ENCODE measurements around the gene OR1K1. TPM values are rescaled to one million over a fixed set of nuclear protein-coding genes. Genes with fewer than 3 reads are reported as not detected.

OR1K1 gene
- total RNA-seq, 1 donor from 2014 or later = not detected

DNA sequence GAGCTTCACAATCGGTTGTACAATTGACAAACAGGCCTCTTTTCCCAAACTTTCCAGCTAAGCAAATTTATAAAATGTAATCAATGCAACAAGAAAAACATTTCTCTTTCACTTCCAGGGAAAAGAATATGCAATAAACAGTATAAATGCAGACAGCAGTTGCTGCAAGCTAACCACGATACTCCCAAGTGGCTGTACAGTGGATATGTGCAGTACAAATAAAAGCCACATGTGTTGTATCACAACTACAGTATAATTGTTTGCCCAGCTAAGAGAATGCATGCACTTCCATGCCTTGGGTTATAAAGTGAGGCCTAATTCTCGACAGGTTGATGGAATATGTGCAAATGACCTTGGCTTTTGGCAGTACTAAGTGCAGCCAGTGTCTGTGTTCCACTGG lies 45.2 kb downstream of the OR1K1 start:
- Mint-ChIP-seq H3K36me3 (ENCODE audit: low read depth, unreplicated experiment) (peaks cover 6% of the 10 kb centered on the region), H3K27me3 (ENCODE audit: low read depth, unreplicated experiment) (no peaks in the 10 kb centered on the region), H3K9me3 (ENCODE audit: unreplicated experiment) (no peaks in the 10 kb centered on the region), H3K4me3 (ENCODE audit: unreplicated experiment) (no peak overlapping the region), H3K4me1 (ENCODE audit: low read depth, unreplicated experiment) (no peaks in the 10 kb centered on the region), H3K27ac (ENCODE audit: unreplicated experiment) (no peak overlapping the region)
- H3K9ac ChIP-seq (ENCODE audit: low read length) = no peak overlapping the region
- no peaks in the 10 kb centered on the region for H3K4me1 ChIP-seq (ENCODE audit: insufficient read depth, low read length)
- no peak overlapping the region for H3K27ac ChIP-seq (ENCODE audit: low read depth, low read length)
- H3K36me3 ChIP-seq (ENCODE audit: insufficient read depth, low read length) = peaks cover 22% of the 10 kb centered on the region
- TF ChIP-seq, protein P1, sequence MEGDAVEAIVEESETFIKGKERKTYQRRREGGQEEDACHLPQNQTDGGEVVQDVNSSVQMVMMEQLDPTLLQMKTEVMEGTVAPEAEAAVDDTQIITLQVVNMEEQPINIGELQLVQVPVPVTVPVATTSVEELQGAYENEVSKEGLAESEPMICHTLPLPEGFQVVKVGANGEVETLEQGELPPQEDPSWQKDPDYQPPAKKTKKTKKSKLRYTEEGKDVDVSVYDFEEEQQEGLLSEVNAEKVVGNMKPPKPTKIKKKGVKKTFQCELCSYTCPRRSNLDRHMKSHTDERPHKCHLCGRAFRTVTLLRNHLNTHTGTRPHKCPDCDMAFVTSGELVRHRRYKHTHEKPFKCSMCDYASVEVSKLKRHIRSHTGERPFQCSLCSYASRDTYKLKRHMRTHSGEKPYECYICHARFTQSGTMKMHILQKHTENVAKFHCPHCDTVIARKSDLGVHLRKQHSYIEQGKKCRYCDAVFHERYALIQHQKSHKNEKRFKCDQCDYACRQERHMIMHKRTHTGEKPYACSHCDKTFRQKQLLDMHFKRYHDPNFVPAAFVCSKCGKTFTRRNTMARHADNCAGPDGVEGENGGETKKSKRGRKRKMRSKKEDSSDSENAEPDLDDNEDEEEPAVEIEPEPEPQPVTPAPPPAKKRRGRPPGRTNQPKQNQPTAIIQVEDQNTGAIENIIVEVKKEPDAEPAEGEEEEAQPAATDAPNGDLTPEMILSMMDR (IDR thresholded peaks at IDR 0.05; ENCODE audit: insufficient read depth, low read depth, low read length) = no peak
- no peak for TF ChIP-seq EZH2 (IDR thresholded peaks at IDR 0.05; ENCODE audit: insufficient read depth, low read length)
- no peaks in the 10 kb centered on the region for H3K79me2 ChIP-seq (ENCODE audit: insufficient read depth, low read length)
- H3K4me3 ChIP-seq (ENCODE audit: insufficient read depth, low read depth, low read length) = no peak overlapping the region
- H2AFZ ChIP-seq (ENCODE audit: low read depth, low read length) = no peak overlapping the region
- H3K27me3 ChIP-seq (ENCODE audit: insufficient read depth, low read length) = no peaks in the 10 kb centered on the region
- H4K20me1 ChIP-seq (ENCODE audit: insufficient read depth, low read length) = no peaks in the 10 kb centered on the region
- DNase-seq (ENCODE audit: low read depth) = no peak
- no peak overlapping the region for H3K4me2 ChIP-seq (ENCODE audit: low read length)
- FAIRE-seq = no peak
- no peaks in the 10 kb centered on the region for H3K9me3 ChIP-seq (ENCODE audit: insufficient read depth, low read depth, low read length)

DNA sequence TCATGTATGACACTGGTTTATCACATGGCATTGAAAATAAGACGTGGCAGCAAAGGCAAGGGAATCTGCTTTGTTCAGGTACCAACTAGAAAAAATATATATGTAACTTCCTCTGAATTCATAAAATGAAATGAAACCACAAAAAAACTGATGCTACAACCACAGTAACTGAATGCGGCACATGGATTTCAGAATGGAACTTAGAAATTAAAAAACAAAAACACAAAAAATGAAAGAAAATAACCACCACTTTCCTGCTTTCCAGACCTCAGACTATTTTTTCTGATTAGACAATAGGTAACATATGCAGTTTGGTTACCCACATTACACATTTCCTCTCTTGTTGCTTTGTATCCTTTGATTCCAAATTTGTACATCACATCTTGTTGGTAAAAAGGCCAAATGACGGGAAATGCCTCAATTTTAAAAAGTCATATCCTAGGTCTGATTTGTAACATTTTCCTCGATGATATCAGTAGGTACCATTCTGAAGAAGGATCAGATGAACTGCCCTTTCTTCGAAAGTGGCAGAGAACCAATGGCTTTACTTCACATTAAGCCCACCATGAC lies 46.5 kb downstream of the OR1K1 start:
- peaks cover 15% of the 10 kb centered on the region for H3K36me3 Mint-ChIP-seq (ENCODE audit: low read depth, unreplicated experiment)
- Histone ChIP-seq H3K79me2 (ENCODE audit: insufficient read depth, low read length) (no peaks in the 10 kb centered on the region), H4K20me1 (ENCODE audit: insufficient read depth, low read length) (no peaks in the 10 kb centered on the region), H3K4me3 (ENCODE audit: insufficient read depth, low read depth, low read length) (no peak overlapping the region), H3K27me3 (ENCODE audit: insufficient read depth, low read length) (no peaks in the 10 kb centered on the region), H3K9me3 (ENCODE audit: insufficient read depth, low read depth, low read length) (no peaks in the 10 kb centered on the region), H3K36me3 (ENCODE audit: insufficient read depth, low read length) (peaks cover 27% of the 10 kb centered on the region), H3K9ac (ENCODE audit: low read length) (no peak overlapping the region), H2AFZ (ENCODE audit: low read depth, low read length) (no peak overlapping the region), H3K4me2 (ENCODE audit: low read length) (no peak overlapping the region), H3K4me1 (ENCODE audit: insufficient read depth, low read length) (no peaks in the 10 kb centered on the region), H3K27ac (ENCODE audit: low read depth, low read length) (no peak overlapping the region)
- no peak overlapping the region for H3K27ac Mint-ChIP-seq (ENCODE audit: unreplicated experiment)
- no peak for TF ChIP-seq EZH2 (IDR thresholded peaks at IDR 0.05; ENCODE audit: insufficient read depth, low read length)
- TF ChIP-seq, protein P1 (IDR thresholded peaks at IDR 0.05; ENCODE audit: insufficient read depth, low read depth, low read length) = no peak
- peaks cover 2% of the 10 kb centered on the region for H3K9me3 Mint-ChIP-seq (ENCODE audit: unreplicated experiment)
- FAIRE-seq (no peak), DNase-seq (ENCODE audit: low read depth) (no peak)
- H3K27me3 Mint-ChIP-seq (ENCODE audit: low read depth, unreplicated experiment) = no peaks in the 10 kb centered on the region
- no peak overlapping the region for H3K4me3 Mint-ChIP-seq (ENCODE audit: unreplicated experiment)
- no peaks in the 10 kb centered on the region for H3K4me1 Mint-ChIP-seq (ENCODE audit: low read depth, unreplicated experiment)

DNA sequence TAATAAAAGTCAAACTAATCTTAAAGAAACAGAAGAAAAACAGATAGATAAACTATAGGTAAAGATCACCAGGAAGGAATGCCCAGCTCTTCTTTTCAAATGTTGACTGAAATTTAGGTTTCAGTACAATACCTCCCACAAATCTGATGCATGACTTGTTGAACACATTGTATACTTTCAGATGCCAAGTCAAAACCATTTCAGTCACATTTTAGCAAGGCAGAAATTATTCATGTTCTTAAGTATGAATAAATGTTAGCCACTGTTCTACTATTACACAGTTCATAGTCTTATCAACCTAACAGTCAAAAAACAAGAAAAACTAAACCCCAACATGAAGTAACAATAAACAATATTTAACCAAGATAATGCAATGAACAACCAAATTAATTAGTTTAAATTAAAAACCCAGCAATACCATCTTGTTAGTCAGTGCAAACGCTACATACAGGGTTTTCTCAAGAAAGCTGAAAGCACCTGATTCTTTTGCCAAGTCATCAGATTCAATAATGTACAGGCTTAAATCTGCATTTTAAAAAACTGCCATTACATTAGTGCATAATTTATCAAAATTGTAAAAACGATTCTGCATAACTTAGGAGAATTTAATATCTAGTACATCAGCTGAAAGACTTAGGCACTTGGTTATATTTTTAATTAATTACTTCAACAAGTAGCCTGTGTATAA lies 48.5 kb downstream of the OR1K1 start:
- H3K27me3 ChIP-seq (ENCODE audit: insufficient read depth, low read length) = no peaks in the 10 kb centered on the region
- H3K9me3 ChIP-seq (ENCODE audit: insufficient read depth, low read depth, low read length) = no peaks in the 10 kb centered on the region
- no peaks in the 10 kb centered on the region for H4K20me1 ChIP-seq (ENCODE audit: insufficient read depth, low read length)
- Mint-ChIP-seq H3K4me1 (ENCODE audit: low read depth, unreplicated experiment) (no peaks in the 10 kb centered on the region), H3K4me3 (ENCODE audit: unreplicated experiment) (no peak overlapping the region), H3K27me3 (ENCODE audit: low read depth, unreplicated experiment) (no peaks in the 10 kb centered on the region), H3K9me3 (ENCODE audit: unreplicated experiment) (peaks cover 2% of the 10 kb centered on the region), H3K36me3 (ENCODE audit: low read depth, unreplicated experiment) (peaks cover 15% of the 10 kb centered on the region), H3K27ac (ENCODE audit: unreplicated experiment) (no peak overlapping the region)
- TF ChIP-seq, protein P1 (IDR thresholded peaks at IDR 0.05; ENCODE audit: insufficient read depth, low read depth, low read length) = no peak
- TF ChIP-seq EZH2 (IDR thresholded peaks at IDR 0.05; ENCODE audit: insufficient read depth, low read length) = no peak
- no peak overlapping the region for H3K27ac ChIP-seq (ENCODE audit: low read depth, low read length)
- H2AFZ ChIP-seq (ENCODE audit: low read depth, low read length) = no peak overlapping the region
- H3K4me2 ChIP-seq (ENCODE audit: low read length) = no peak overlapping the region
- DNase-seq (ENCODE audit: low read depth) (no peak), FAIRE-seq (no peak)
- no peak overlapping the region for H3K4me3 ChIP-seq (ENCODE audit: insufficient read depth, low read depth, low read length)
- H3K9ac ChIP-seq (ENCODE audit: low read length) = no peak overlapping the region
- H3K4me1 ChIP-seq (ENCODE audit: insufficient read depth, low read length) = no peaks in the 10 kb centered on the region
- peaks cover 27% of the 10 kb centered on the region for H3K36me3 ChIP-seq (ENCODE audit: insufficient read depth, low read length)
- H3K79me2 ChIP-seq (ENCODE audit: insufficient read depth, low read length) = no peaks in the 10 kb centered on the region
